GM12864 (cell line): ENCODE measurements around the gene WWOX.
A peak's percentile ranks its signal among the peaks of the same experiment; 100 is the strongest.

ENCODE experiments used
- DNase-seq: peaks from one replicate; pipeline ENCODE4 v3.0.0-alpha.2; 2011; ENCODE audit warnings: low read depth
- H3K4me3 ChIP-seq: 2 replicates; pipeline ENCODE4 v1.5.1; 2011; ENCODE audit warnings: mild to moderate bottlenecking, low read depth, low read length, control low read depth
- CTCF ChIP-seq: IDR thresholded peaks from 2 replicates; pipeline ENCODE4 v1.5.1; 2011; ENCODE audit warnings: low read depth, mild to moderate bottlenecking, moderate library complexity, low read length, control low read depth, inconsistent platforms; ENCODE audit errors: missing control alignments

Gene WWOX

GRCh38 chr16:78751601-78752000 is 652.1 kb downstream of the WWOX start:
- no peak for DNase-seq
- no peak overlapping the region for H3K4me3 ChIP-seq
- TF ChIP-seq CTCF: no peak

- DNase-seq: no peak
- TF ChIP-seq CTCF: no peak
- H3K4me3 ChIP-seq: no peak overlapping the region
Measured at GRCh38 chr16:78754713-78755112, 655.3 kb downstream of the WWOX start.

DNA sequence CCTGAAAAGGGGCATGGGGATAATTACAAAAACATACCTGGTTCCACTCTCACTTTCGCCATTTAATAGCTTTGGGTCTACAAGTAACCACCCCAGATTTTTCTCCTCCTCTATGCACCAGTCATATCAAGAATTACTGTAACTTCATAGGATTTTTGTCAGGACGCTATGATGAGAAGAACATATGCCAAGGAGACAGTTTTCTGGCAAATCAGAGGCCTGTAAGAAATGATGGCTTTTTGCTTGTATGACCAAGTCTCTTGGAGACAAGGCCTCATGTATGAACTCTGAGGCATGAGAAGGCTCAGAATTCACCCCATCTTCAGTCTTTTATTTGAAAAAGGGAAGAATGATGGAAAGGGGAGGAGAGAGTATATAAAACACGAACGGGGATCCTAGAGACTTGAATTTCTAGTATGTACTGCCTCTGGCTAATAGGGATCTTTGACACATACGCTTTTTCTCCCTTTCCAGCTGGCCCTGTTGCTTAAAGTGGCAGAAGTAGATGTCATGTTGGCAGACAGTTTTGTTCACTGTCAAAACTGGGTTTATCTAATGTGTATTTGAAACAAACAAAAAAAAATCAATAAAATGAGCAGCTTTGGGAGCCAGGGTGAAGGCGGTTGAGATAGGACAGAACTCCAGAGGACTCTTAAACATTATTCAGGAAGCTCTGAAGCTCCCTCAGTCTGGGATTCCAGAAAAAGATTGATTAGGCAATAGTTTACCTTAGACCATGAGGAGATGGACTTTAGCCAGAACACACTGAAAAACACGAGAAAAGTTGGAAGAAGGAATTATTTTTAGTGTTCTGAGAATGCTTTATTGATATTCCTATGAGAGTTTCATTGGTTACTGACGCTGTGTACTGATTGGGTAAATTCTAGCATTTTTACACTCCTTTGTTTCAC is 656.6 kb downstream of the WWOX start:
- no peak for DNase-seq
- H3K4me3 ChIP-seq: no peak overlapping the region
- no peak for TF ChIP-seq CTCF

GRCh38 chr16:78759596-78759995 is 660.1 kb downstream of the WWOX start:
- TF ChIP-seq CTCF: no peak
- DNase-seq: no peak
- no peak overlapping the region for H3K4me3 ChIP-seq

- H3K4me3 ChIP-seq: no peak overlapping the region
- no peak for DNase-seq
- TF ChIP-seq CTCF: no peak
Measured at GRCh38 chr16:78760611-78761010, 661.2 kb downstream of the WWOX start.

- no peak for TF ChIP-seq CTCF
- H3K4me3 ChIP-seq: no peak overlapping the region
- peak; percentile 38 for DNase-seq
Measured at GRCh38 chr16:78761427-78761826, 662.0 kb downstream of the WWOX start.

DNA sequence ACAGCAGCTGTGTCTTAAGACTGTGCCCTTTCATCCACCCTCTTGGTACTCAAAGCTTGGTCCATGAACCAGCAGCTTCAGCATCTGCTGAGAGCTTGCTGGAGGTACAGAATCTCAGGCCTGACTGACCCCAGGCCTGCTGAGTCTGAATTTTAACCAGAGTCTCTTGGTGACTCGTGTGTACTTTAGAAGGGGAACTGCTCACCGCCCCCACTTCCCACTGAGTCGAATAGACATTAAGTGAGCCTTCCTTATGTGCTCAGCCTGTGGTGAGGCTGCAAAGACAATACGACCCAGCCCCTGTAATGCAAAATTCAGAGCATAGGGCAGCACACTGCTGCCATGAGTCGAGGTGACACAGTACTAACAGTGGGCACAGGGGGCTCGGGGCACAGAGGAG is 662.8 kb downstream of the WWOX start:
- no peak for DNase-seq
- TF ChIP-seq CTCF: no peak
- H3K4me3 ChIP-seq: no peak overlapping the region
